HTR-8/SVneo (cell line): ENCODE results near the gene FAM151B.
"Not testable (repeated sequence)": the region's sequence is repeated elsewhere in the genome, so short reads cannot be mapped to it uniquely, and the experiment has no call there.

Experiments
- DNase-seq: peaks from one replicate; pipeline ENCODE4 v3.0.0; 2011; ENCODE audit warnings: low spot score, mixed read lengths; ENCODE audit not compliant: insufficient read length
- FAIRE-seq: peaks from 2 replicates; lab custom pipeline; 2011; peaks lifted over from hg19 to GRCh38; lab: Jason Lieb, UNC

The FAM151B gene

GRCh38 chr5:80487829-80488721, at the start of gene FAM151B:
TSS of gene FAM151B (plus strand) at chr5:80488100. CDS start at chr5:80488124, 24 bp downstream.
- FAIRE-seq: peak; percentile 68
- DNase-seq: peak; percentile 90

- FAIRE-seq (no peak), DNase-seq (no peak)
These were observed 49.2 kb upstream of the FAM151B start for GRCh38 chr5:80438739-80439138.

- FAIRE-seq: no peak
- no peak for DNase-seq
These were observed 48.7 kb upstream of the FAM151B start for GRCh38 chr5:80439213-80439612.

GRCh38 chr5:80442742-80443141, 45.2 kb upstream of the FAM151B start:
- DNase-seq (no peak), FAIRE-seq (no peak)

- DNase-seq (no peak), FAIRE-seq (no peak)
These were observed 34.5 kb upstream of the FAM151B start for GRCh38 chr5:80453366-80453765.

GRCh38 chr5:80463269-80463668, 24.6 kb upstream of the FAM151B start:
- DNase-seq: no peak
- FAIRE-seq: no peak

GRCh38 chr5:80466669-80467485, 21.0 kb upstream of the FAM151B start:
- DNase-seq (no peak), FAIRE-seq (no peak)

- FAIRE-seq (no peak), DNase-seq (no peak)
These were observed 19.8 kb upstream of the FAM151B start for GRCh38 chr5:80468131-80468530.

- not testable (repeated sequence) for DNase-seq, FAIRE-seq
These were observed 17.3 kb upstream of the FAM151B start for GRCh38 chr5:80470631-80471030.

- no peak for DNase-seq
- FAIRE-seq: no peak
These were observed 13.0 kb upstream of the FAM151B start for GRCh38 chr5:80474929-80475328.

- FAIRE-seq (no peak), DNase-seq (no peak)
These were observed 8.2 kb upstream of the FAM151B start for GRCh38 chr5:80479713-80480112.

GRCh38 chr5:80480354-80480753, 7.5 kb upstream of the FAM151B start:
- no peak for FAIRE-seq

GRCh38 chr5:80481019-80481893, 6.6 kb upstream of the FAM151B start:
- FAIRE-seq: peak; percentile 26
- DNase-seq: peak; percentile 45

More at GRCh38 chr5:80480354-80480753, 7.5 kb upstream of the FAM151B start:
- DNase-seq: no peak

GRCh38 chr5:80482578-80482977, 5.3 kb upstream of the FAM151B start:
- no peak for FAIRE-seq

GRCh38 chr5:80483636-80484232, 4.2 kb upstream of the FAM151B start:
- no peak for DNase-seq
- FAIRE-seq: no peak

More at GRCh38 chr5:80482578-80482977, 5.3 kb upstream of the FAM151B start:
- DNase-seq: no peak

- no peak for FAIRE-seq
- DNase-seq: no peak
These were observed 464 bp upstream of the FAM151B start for GRCh38 chr5:80487444-80487828.

GRCh38 chr5:80491296-80491695, 3.4 kb downstream of the FAM151B start:
- no peak for DNase-seq
- FAIRE-seq: no peak

- DNase-seq (no peak), FAIRE-seq (no peak)
These were observed 4.8 kb downstream of the FAM151B start for GRCh38 chr5:80492741-80493140.

GRCh38 chr5:80493443-80493842, 5.5 kb downstream of the FAM151B start:
- not testable (repeated sequence) for DNase-seq, FAIRE-seq

- DNase-seq: no peak
These were observed 8.0 kb downstream of the FAM151B start for GRCh38 chr5:80495891-80496290.

More at GRCh38 chr5:80495891-80496290, 8.0 kb downstream of the FAM151B start:
- FAIRE-seq: no peak
